HG03520 (cell line): ENCODE results near the gene ZNF667.

ENCODE experiments used
- ATAC-seq: cut with Tn5 transposase; IDR thresholded peaks from one replicate; pipeline ENCODE4 v1.9.1; 2021; ENCODE audit warnings: mild to moderate bottlenecking, moderate library complexity; ENCODE audit not compliant: unreplicated experiment

ZNF667 gene

GRCh38 chr19:56476651-56477428 lies at the start of gene ZNF667:
Gene ZNF667, minus strand, starts transcription at chr19:56477345. Its CDS starts 14,975 bp downstream, at chr19:56462370.
- no peak for ATAC-seq

GRCh38 chr19:56525214-56525860 lies 48.2 kb upstream of the ZNF667 start:
- ATAC-seq: no peak

GRCh38 chr19:56508290-56508778 lies 31.2 kb upstream of the ZNF667 start:
- ATAC-seq: no peak

- ATAC-seq: no peak
Observed at GRCh38 chr19:56507446-56508289, 30.5 kb upstream of the ZNF667 start, which contains the start of gene ZNF471. Gene ZNF471, plus strand, starts transcription at chr19:56507855. Its CDS starts 3,717 bp downstream, at chr19:56511572.

- no peak for ATAC-seq
Observed at GRCh38 chr19:56504581-56504980, 27.4 kb upstream of the ZNF667 start.

GRCh38 chr19:56491399-56491798 lies 14.3 kb upstream of the ZNF667 start:
- no peak for ATAC-seq

- no peak for ATAC-seq
Observed at GRCh38 chr19:56477429-56478338, 539 bp upstream of the ZNF667 start.

GRCh38 chr19:56476093-56476492 lies 1.1 kb downstream of the ZNF667 start:
- no peak for ATAC-seq

GRCh38 chr19:56474308-56474707 lies 2.8 kb downstream of the ZNF667 start:
- no peak for ATAC-seq

GRCh38 chr19:56441206-56441792 lies 35.8 kb downstream of the ZNF667 start:
- ATAC-seq: no peak

GRCh38 chr19:56423985-56424353 lies 53.2 kb downstream of the ZNF667 start:
- no peak for ATAC-seq

- no peak for ATAC-seq
Observed at GRCh38 chr19:56423276-56423984, 53.7 kb downstream of the ZNF667 start.

GRCh38 chr19:56405062-56405461 lies 72.1 kb downstream of the ZNF667 start:
- no peak for ATAC-seq

- ATAC-seq: peak; percentile 15
Observed at GRCh38 chr19:56404705-56405056, 72.5 kb downstream of the ZNF667 start.

- ATAC-seq: peak; percentile 77
Observed at GRCh38 chr19:56403764-56404704, 73.1 kb downstream of the ZNF667 start, which contains the start of gene ZNF583. Gene ZNF583, plus strand, starts transcription at chr19:56404332. Its CDS starts 2,783 bp downstream, at chr19:56407115.

- ATAC-seq: no peak
Observed at GRCh38 chr19:56403261-56403660, 73.9 kb downstream of the ZNF667 start.

- ATAC-seq: no peak
Observed at GRCh38 chr19:56400485-56400884, 76.7 kb downstream of the ZNF667 start.

GRCh38 chr19:56398809-56399208 lies 78.3 kb downstream of the ZNF667 start:
- no peak for ATAC-seq
